ENCODE data around the gene WFS1. TPM values are rescaled to one million over a fixed set of nuclear protein-coding genes. Genes with fewer than 3 reads are reported as not detected.

The WFS1 gene
- total and polyA plus RNA-seq, 2 of the 13 experiments (the other 11 are each of a cell fraction or from before 2014, with no cell fraction given) = 39.1 to 42.2 TPM

DNA sequence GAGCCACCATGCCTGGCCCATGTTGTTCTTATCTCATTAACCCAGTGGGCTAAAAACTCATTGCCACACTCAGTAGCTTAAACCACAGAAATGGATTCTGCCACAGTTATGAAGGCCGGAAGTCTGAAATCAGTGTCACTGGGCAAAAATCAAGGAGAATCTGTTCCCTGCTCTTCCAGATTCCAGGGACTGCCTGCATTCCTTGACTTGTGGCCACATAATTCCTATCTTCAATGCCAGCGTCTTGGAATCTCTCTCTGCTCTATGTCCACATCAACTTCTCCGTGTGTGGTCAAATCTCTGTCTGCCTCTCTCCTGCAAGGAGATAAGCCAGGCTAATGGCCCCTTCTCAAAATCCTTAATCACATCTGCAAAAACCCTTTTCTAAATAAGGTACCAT lies 4.1 kb upstream of the WFS1 start (continued):
- TF ChIP-seq, protein P1, sequence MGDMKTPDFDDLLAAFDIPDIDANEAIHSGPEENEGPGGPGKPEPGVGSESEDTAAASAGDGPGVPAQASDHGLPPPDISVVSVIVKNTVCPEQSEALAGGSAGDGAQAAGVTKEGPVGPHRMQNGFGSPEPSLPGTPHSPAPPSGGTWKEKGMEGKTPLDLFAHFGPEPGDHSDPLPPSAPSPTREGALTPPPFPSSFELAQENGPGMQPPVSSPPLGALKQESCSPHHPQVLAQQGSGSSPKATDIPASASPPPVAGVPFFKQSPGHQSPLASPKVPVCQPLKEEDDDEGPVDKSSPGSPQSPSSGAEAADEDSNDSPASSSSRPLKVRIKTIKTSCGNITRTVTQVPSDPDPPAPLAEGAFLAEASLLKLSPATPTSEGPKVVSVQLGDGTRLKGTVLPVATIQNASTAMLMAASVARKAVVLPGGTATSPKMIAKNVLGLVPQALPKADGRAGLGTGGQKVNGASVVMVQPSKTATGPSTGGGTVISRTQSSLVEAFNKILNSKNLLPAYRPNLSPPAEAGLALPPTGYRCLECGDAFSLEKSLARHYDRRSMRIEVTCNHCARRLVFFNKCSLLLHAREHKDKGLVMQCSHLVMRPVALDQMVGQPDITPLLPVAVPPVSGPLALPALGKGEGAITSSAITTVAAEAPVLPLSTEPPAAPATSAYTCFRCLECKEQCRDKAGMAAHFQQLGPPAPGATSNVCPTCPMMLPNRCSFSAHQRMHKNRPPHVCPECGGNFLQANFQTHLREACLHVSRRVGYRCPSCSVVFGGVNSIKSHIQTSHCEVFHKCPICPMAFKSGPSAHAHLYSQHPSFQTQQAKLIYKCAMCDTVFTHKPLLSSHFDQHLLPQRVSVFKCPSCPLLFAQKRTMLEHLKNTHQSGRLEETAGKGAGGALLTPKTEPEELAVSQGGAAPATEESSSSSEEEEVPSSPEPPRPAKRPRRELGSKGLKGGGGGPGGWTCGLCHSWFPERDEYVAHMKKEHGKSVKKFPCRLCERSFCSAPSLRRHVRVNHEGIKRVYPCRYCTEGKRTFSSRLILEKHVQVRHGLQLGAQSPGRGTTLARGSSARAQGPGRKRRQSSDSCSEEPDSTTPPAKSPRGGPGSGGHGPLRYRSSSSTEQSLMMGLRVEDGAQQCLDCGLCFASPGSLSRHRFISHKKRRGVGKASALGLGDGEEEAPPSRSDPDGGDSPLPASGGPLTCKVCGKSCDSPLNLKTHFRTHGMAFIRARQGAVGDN (CRISPR knock-in tag; IDR thresholded peaks at IDR 0.05) = no peak
- TF ChIP-seq ZNF775 (CRISPR knock-in tag; IDR thresholded peaks at IDR 0.05; ENCODE audit: borderline replicate concordance) (no peak), SOX13 (IDR thresholded peaks at IDR 0.05) (no peak), SOX13 (CRISPR knock-in tag; conservative IDR thresholded peaks at IDR 0.05 in 1 of 2, IDR thresholded peaks at IDR 0.05 in 1 of 2) (no peak), PHF8 (CRISPR knock-in tag; IDR thresholded peaks at IDR 0.05) (no peak), ZFP36 (IDR thresholded peaks at IDR 0.05; ENCODE audit: borderline replicate concordance, low read depth, low read length, partially characterized antibody) (no peak), TMF1 (CRISPR knock-in tag; IDR thresholded peaks at IDR 0.05; ENCODE audit: low read depth) (no peak), SRY (CRISPR knock-in tag; IDR thresholded peaks at IDR 0.05) (no peak), ZFP1 (CRISPR knock-in tag; IDR thresholded peaks at IDR 0.05) (no peak)
- TF ChIP-seq, protein P2, sequence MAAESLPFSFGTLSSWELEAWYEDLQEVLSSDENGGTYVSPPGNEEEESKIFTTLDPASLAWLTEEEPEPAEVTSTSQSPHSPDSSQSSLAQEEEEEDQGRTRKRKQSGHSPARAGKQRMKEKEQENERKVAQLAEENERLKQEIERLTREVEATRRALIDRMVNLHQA (CRISPR knock-in tag; IDR thresholded peaks at IDR 0.05) = no peak
- TF ChIP-seq, protein P3, sequence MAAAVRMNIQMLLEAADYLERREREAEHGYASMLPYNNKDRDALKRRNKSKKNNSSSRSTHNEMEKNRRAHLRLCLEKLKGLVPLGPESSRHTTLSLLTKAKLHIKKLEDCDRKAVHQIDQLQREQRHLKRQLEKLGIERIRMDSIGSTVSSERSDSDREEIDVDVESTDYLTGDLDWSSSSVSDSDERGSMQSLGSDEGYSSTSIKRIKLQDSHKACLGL (CRISPR knock-in tag; IDR thresholded peaks at IDR 0.05) = no peak
